Measurements from ENCODE around the gene PSMB8.
A peak's percentile ranks its signal among the peaks of the same experiment; 100 is the strongest.

The PSMB8 gene

GRCh38 chr6:32852018-32852843, 8.4 kb upstream of the PSMB8 start:
- TF ChIP-seq, protein P1, sequence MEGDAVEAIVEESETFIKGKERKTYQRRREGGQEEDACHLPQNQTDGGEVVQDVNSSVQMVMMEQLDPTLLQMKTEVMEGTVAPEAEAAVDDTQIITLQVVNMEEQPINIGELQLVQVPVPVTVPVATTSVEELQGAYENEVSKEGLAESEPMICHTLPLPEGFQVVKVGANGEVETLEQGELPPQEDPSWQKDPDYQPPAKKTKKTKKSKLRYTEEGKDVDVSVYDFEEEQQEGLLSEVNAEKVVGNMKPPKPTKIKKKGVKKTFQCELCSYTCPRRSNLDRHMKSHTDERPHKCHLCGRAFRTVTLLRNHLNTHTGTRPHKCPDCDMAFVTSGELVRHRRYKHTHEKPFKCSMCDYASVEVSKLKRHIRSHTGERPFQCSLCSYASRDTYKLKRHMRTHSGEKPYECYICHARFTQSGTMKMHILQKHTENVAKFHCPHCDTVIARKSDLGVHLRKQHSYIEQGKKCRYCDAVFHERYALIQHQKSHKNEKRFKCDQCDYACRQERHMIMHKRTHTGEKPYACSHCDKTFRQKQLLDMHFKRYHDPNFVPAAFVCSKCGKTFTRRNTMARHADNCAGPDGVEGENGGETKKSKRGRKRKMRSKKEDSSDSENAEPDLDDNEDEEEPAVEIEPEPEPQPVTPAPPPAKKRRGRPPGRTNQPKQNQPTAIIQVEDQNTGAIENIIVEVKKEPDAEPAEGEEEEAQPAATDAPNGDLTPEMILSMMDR (IDR thresholded peaks at IDR 0.05; ENCODE audit: low read length, missing control alignments) = no peak
- DNase-seq (ENCODE audit: low read depth) = peak; percentile 4

GRCh38 chr6:32851025-32851424, 7.2 kb upstream of the PSMB8 start:
- H3K4me3 ChIP-seq (replicated peaks; ENCODE audit: low read depth, low read length) = no peak overlapping the region
- TF ChIP-seq, protein P1 (IDR thresholded peaks at IDR 0.05; ENCODE audit: low read length, missing control alignments) = no peak
- no peak for DNase-seq (ENCODE audit: low read depth)

More at GRCh38 chr6:32852018-32852843, 8.4 kb upstream of the PSMB8 start:
- peak overlapping the region; percentile 89 for H3K4me3 ChIP-seq (replicated peaks; ENCODE audit: low read depth, low read length)

DNA sequence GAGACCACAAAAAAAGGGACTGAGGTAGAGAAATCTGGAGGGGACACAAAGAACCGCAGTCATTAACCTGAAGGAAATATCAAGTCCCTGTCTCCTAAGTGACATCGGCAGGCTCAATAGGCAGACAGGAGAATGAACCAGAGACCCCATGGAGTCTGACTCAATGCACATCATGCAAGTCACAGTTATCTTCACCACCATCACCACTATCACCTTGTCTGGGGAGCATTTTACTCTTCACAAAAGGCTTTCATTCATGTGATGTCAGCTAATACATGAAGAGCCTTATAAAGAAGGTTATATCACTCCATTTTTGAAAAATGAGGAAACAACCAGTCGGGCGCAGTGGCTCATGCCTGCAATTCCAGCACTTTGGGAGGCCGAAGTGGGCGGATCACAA, 5.3 kb upstream of the PSMB8 start:
- DNase-seq (ENCODE audit: low read depth) = no peak
- no peak overlapping the region for H3K4me3 ChIP-seq (replicated peaks; ENCODE audit: low read depth, low read length)
- TF ChIP-seq, protein P1 (IDR thresholded peaks at IDR 0.05; ENCODE audit: low read length, missing control alignments) = no peak

- DNase-seq (ENCODE audit: low read depth) = no peak
- H3K4me3 ChIP-seq (replicated peaks; ENCODE audit: low read depth, low read length) = no peak overlapping the region
- TF ChIP-seq, protein P1 (IDR thresholded peaks at IDR 0.05; ENCODE audit: low read length, missing control alignments) = no peak
These were observed 3.9 kb upstream of the PSMB8 start for GRCh38 chr6:32847795-32848194.

DNA sequence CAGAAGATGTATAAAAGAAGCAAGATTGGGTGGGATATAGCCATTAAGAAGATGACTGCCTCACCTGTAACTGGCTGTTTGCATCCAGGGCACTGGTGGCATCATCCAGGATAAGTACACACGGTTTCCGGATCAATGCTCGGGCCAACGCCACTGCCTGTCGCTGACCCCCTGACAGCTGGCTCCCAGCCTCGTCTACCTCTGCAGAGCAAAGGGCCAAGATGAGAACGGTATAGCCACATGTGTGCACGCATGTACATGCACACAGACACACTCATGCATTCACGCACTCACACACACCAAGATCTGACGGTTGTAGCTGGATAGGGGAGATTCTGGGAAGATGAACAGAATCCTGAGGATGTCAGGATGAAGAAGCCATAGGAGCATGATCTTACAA, 3.2 kb upstream of the PSMB8 start:
- no peak overlapping the region for H3K4me3 ChIP-seq (replicated peaks; ENCODE audit: low read depth, low read length)
- TF ChIP-seq, protein P1 (IDR thresholded peaks at IDR 0.05; ENCODE audit: low read length, missing control alignments) = no peak
- no peak for DNase-seq (ENCODE audit: low read depth)

- no peak for DNase-seq (ENCODE audit: low read depth)
- H3K4me3 ChIP-seq (replicated peaks; ENCODE audit: low read depth, low read length) = no peak overlapping the region
- TF ChIP-seq, protein P1 (IDR thresholded peaks at IDR 0.05; ENCODE audit: low read length, missing control alignments) = no peak
These were observed 1.6 kb upstream of the PSMB8 start for GRCh38 chr6:32845384-32845884.

Measured in fibroblast of pulmonary artery (primary cell).